Measurements from ENCODE around the gene NSUN4. TPM values are rescaled to one million over a fixed set of nuclear protein-coding genes. Genes with fewer than 3 reads are reported as not detected.

NSUN4 gene
- total and polyA plus RNA-seq, 10 of the 15 experiments (the other 5 are each of a cell fraction or from before 2014, with no cell fraction given) = 22.1 to 80.2 (median 29.6) TPM

GRCh38 chr1:46331786-46332540, 8.6 kb upstream of the NSUN4 start (continued):
- peak in 1 of 2 experiments; percentile 17; a peak in 1 of 4 replicates for TF ChIP-seq BHLHE40 (IDR thresholded peaks at IDR 0.05; ENCODE audit: borderline replicate concordance in 1 of 2, low read depth in 2 of 2, low read length in 1 of 2)
- 0 out of 2 replicates have a peak, but pooled peaks have one; percentile 52 for TF ChIP-seq FOXM1 (IDR thresholded peaks at IDR 0.05; ENCODE audit: low read depth, low read length)
- peak; percentile 63 for TF ChIP-seq PBX3 (IDR thresholded peaks at IDR 0.05; ENCODE audit: insufficient replicate concordance, low read depth, low read length)
- TF ChIP-seq NFIC (IDR thresholded peaks at IDR 0.05; ENCODE audit: low read depth, low read length) = peak; percentile 56
- TF ChIP-seq, protein P1, sequence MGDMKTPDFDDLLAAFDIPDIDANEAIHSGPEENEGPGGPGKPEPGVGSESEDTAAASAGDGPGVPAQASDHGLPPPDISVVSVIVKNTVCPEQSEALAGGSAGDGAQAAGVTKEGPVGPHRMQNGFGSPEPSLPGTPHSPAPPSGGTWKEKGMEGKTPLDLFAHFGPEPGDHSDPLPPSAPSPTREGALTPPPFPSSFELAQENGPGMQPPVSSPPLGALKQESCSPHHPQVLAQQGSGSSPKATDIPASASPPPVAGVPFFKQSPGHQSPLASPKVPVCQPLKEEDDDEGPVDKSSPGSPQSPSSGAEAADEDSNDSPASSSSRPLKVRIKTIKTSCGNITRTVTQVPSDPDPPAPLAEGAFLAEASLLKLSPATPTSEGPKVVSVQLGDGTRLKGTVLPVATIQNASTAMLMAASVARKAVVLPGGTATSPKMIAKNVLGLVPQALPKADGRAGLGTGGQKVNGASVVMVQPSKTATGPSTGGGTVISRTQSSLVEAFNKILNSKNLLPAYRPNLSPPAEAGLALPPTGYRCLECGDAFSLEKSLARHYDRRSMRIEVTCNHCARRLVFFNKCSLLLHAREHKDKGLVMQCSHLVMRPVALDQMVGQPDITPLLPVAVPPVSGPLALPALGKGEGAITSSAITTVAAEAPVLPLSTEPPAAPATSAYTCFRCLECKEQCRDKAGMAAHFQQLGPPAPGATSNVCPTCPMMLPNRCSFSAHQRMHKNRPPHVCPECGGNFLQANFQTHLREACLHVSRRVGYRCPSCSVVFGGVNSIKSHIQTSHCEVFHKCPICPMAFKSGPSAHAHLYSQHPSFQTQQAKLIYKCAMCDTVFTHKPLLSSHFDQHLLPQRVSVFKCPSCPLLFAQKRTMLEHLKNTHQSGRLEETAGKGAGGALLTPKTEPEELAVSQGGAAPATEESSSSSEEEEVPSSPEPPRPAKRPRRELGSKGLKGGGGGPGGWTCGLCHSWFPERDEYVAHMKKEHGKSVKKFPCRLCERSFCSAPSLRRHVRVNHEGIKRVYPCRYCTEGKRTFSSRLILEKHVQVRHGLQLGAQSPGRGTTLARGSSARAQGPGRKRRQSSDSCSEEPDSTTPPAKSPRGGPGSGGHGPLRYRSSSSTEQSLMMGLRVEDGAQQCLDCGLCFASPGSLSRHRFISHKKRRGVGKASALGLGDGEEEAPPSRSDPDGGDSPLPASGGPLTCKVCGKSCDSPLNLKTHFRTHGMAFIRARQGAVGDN (IDR thresholded peaks at IDR 0.05) = peak; percentile 49; the same call in 1 of the 2 replicates
- TF ChIP-seq ZBED1 (IDR thresholded peaks at IDR 0.05; ENCODE audit: borderline replicate concordance) = peak; percentile 87
- TF ChIP-seq NKRF (conservative IDR thresholded peaks at IDR 0.05) = peak; percentile 76
- TF ChIP-seq RELB (IDR thresholded peaks at IDR 0.05; ENCODE audit: low read depth) = peak; percentile 74
- TF ChIP-seq IKZF2 (IDR thresholded peaks at IDR 0.05) = peak; percentile 56 to 83
- 0 out of 2 replicates have a peak, but pooled peaks have one; percentile 46 for TF ChIP-seq POLR2AphosphoS5 (IDR thresholded peaks at IDR 0.05; ENCODE audit: low read length)

Measured in GM12878 (cell line).